ENCODE data around the gene SHISA6. TPM values are rescaled to one million over a fixed set of nuclear protein-coding genes. Genes with fewer than 3 reads are reported as not detected.

The SHISA6 gene
- total RNA-seq, 3 donors from 2014 or later = 0.20 to 0.77 (median 0.73) TPM

- H3K4me3 ChIP-seq = no peak overlapping the region
- no peaks in the 10 kb centered on the region for H3K9me3 ChIP-seq
- DNase-seq = no peak
- ATAC-seq = no peak
- no peaks in the 10 kb centered on the region for H3K36me3 ChIP-seq (ENCODE audit: low read depth)
- intact Hi-C loops (cut with DNase I, micrococcal nuclease) = no loop called here
- H3K4me1 ChIP-seq (ENCODE audit: low read depth) = no peaks in the 10 kb centered on the region
- no peak for TF ChIP-seq CTCF (IDR thresholded peaks at IDR 0.05)
Measured at GRCh38 chr17:11487469-11487868, 246.5 kb downstream of the SHISA6 start.

- intact Hi-C loops (cut with DNase I, micrococcal nuclease) = no loop called here
Measured at GRCh38 chr17:11488407-11488806, 247.4 kb downstream of the SHISA6 start.

GRCh38 chr17:11490171-11490755, 249.2 kb downstream of the SHISA6 start:
- Histone ChIP-seq H3K4me3 (no peak overlapping the region), H3K36me3 (ENCODE audit: low read depth) (no peaks in the 10 kb centered on the region), H3K9me3 (no peaks in the 10 kb centered on the region), H3K4me1 (ENCODE audit: low read depth) (no peaks in the 10 kb centered on the region)
- intact Hi-C loops (cut with DNase I, micrococcal nuclease) = no loop called here
- TF ChIP-seq CTCF (IDR thresholded peaks at IDR 0.05) = no peak
- DNase-seq = no peak
- ATAC-seq = no peak

More at GRCh38 chr17:11488407-11488806, 247.4 kb downstream of the SHISA6 start:
- ATAC-seq (no peak), DNase-seq (no peak)
- Histone ChIP-seq H3K36me3 (ENCODE audit: low read depth) (no peaks in the 10 kb centered on the region), H3K9me3 (no peaks in the 10 kb centered on the region), H3K4me3 (no peak overlapping the region), H3K4me1 (ENCODE audit: low read depth) (no peaks in the 10 kb centered on the region)
- no peak for TF ChIP-seq CTCF (IDR thresholded peaks at IDR 0.05)

- Histone ChIP-seq H3K4me3 (no peak overlapping the region), H3K9me3 (no peaks in the 10 kb centered on the region), H3K4me1 (ENCODE audit: low read depth) (no peaks in the 10 kb centered on the region), H3K36me3 (ENCODE audit: low read depth) (no peaks in the 10 kb centered on the region)
- no peak for TF ChIP-seq CTCF (IDR thresholded peaks at IDR 0.05)
- intact Hi-C loops (cut with DNase I, micrococcal nuclease) = no loop called here
- DNase-seq (no peak), ATAC-seq (no peak)
Measured at GRCh38 chr17:11492511-11492910, 251.5 kb downstream of the SHISA6 start.

- no peaks in the 10 kb centered on the region for H3K36me3 ChIP-seq (ENCODE audit: low read depth)
- intact Hi-C loops (cut with DNase I, micrococcal nuclease) = no loop called here
- H3K4me1 ChIP-seq (ENCODE audit: low read depth) = no peaks in the 10 kb centered on the region
- H3K9me3 ChIP-seq = no peaks in the 10 kb centered on the region
- DNase-seq (no peak), ATAC-seq (no peak)
- H3K4me3 ChIP-seq = no peak overlapping the region
- TF ChIP-seq CTCF (IDR thresholded peaks at IDR 0.05) = no peak
Measured at GRCh38 chr17:11493936-11494335, 252.9 kb downstream of the SHISA6 start.

- Histone ChIP-seq H3K4me3 (no peak overlapping the region), H3K36me3 (ENCODE audit: low read depth) (no peaks in the 10 kb centered on the region), H3K4me1 (ENCODE audit: low read depth) (no peaks in the 10 kb centered on the region), H3K9me3 (no peaks in the 10 kb centered on the region)
- intact Hi-C loops (cut with DNase I, micrococcal nuclease) = no loop called here
- no peak for DNase-seq
- TF ChIP-seq CTCF (IDR thresholded peaks at IDR 0.05) = no peak
- ATAC-seq = no peak
Measured at GRCh38 chr17:11495613-11496012, 254.6 kb downstream of the SHISA6 start.

All from mucosa of descending colon (tissue), 3 donors.